Prostate gland (tissue), 2 donors: ENCODE results near the gene CPSF4L. TPM values are rescaled to one million over a fixed set of nuclear protein-coding genes. Genes with fewer than 3 reads are reported as not detected.
"Not testable (repeated sequence)": the region's sequence is repeated elsewhere in the genome, so short reads cannot be mapped to it uniquely, and the experiment has no call there.

Experiments
- DNase-seq: peaks from one replicate; pipeline ENCODE4 v3.0.0-alpha.2; 2019; ENCODE audit warnings: low spot score
- H3K27ac ChIP-seq, 2 donors: fragments of 200-600 bp; sonication (generic); 2 replicates each; pipeline ENCODE4 v1.5.1; 2017 to 2019
- H3K27me3 ChIP-seq: fragments of 200-600 bp; sonication (generic); replicated peaks from 2 replicates; pipeline ENCODE4 v1.5.1; 2019; ENCODE audit not compliant: insufficient read depth
- H3K36me3 ChIP-seq, 2 donors: fragments of 200-600 bp; sonication (generic); 1 replicate in 1 of 2; 2 replicates in 1 of 2; pipeline versions ENCODE4 v1.5.1 to v1.8.1; 2017 to 2019
- H3K4me1 ChIP-seq: fragments of 200-600 bp; sonication (generic); replicated peaks from 2 replicates; pipeline ENCODE4 v1.5.1; 2019
- H3K4me3 ChIP-seq, 2 donors: fragments of 200-600 bp; sonication (generic); 2 replicates each; pipeline ENCODE4 v1.5.1; 2017 to 2019
- H3K9me3 ChIP-seq: fragments of 200-600 bp; sonication (generic); 2 replicates; pipeline ENCODE4 v1.5.1; 2017
- POLR2A ChIP-seq: fragments of 450-650 bp; IDR thresholded peaks from one replicate; pipeline ENCODE4 v1.6.1; 2016; ENCODE audit warnings: antibody characterized with exemption, mild to moderate bottlenecking
- POLR2AphosphoS5 ChIP-seq: sonication (generic); formaldehyde crosslinking; IDR thresholded peaks from one replicate; pipeline ENCODE4 v1.6.1; 2017; ENCODE audit warnings: antibody characterized with exemption
- WGBS: methylation state at CpG from one replicate; pipeline ENCODE4 v1.1.5; 2018; 5-methylcytosine and 5-hydroxymethylcytosine counted together
- intact Hi-C: fragments of 100-400 bp; cut with DNase I; formaldehyde crosslinking; loops from one replicate; pipeline ENCODE4 v1.14.2; 2022
- total RNA-seq, 2 donors: library from RNA; depleted of rRNA; stranded (reverse); fragments of >200 nt; gene quantifications; one replicate each; pipeline ENCODE4 v1.1.0, GENCODE V29; 2016
- TF ChIP-seq, protein P1 (sequence below), 4 experiments: fragments of 200-600 bp in 2 of 4; fragments of 450-650 bp in 2 of 4; sonication (generic) in 2 of 4; IDR thresholded peaks; 1 replicate in 3 of 4; 2 replicates in 1 of 4; pipeline ENCODE4 v1.5.1; 2016 to 2019; ENCODE audit warnings: antibody characterized with exemption in 4 of 4, mild to moderate bottlenecking in 2 of 4, moderate library complexity in 2 of 4

The CPSF4L gene
- total RNA-seq, 2 donors from 2014 or later, result not detected

DNA sequence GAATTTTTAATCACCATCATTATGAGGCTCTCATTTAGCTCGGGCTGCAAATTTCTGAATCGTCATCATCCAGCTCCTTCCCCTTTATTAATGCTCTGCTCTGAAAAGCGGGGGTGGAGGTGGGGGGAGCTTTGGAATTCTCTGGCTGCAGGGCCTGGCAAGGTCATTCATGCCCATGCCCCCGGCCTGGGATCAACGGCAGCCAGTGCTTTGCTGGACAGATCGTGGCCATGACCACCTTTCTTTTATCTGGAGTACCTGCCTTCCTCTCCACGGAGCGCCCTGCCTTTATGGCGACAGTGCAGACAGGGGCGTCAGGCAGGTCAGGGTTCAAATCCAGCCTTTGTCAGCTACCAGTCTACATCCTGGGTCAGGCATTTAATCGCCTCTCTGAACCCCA, 5.1 kb upstream of the CPSF4L start:
- no peak overlapping the region for H3K4me3 ChIP-seq
- peaks cover 7% of the 10 kb centered on the region for H3K4me1 ChIP-seq
- H3K36me3 ChIP-seq, result no peaks in the 10 kb centered on the region
- no peaks in the 10 kb centered on the region for H3K27me3 ChIP-seq
- 86% methylated on average over 11 of the region's 11 CpGs for WGBS
- TF ChIP-seq POLR2AphosphoS5, result no peak
- TF ChIP-seq POLR2A, result no peak
- TF ChIP-seq, protein P1, sequence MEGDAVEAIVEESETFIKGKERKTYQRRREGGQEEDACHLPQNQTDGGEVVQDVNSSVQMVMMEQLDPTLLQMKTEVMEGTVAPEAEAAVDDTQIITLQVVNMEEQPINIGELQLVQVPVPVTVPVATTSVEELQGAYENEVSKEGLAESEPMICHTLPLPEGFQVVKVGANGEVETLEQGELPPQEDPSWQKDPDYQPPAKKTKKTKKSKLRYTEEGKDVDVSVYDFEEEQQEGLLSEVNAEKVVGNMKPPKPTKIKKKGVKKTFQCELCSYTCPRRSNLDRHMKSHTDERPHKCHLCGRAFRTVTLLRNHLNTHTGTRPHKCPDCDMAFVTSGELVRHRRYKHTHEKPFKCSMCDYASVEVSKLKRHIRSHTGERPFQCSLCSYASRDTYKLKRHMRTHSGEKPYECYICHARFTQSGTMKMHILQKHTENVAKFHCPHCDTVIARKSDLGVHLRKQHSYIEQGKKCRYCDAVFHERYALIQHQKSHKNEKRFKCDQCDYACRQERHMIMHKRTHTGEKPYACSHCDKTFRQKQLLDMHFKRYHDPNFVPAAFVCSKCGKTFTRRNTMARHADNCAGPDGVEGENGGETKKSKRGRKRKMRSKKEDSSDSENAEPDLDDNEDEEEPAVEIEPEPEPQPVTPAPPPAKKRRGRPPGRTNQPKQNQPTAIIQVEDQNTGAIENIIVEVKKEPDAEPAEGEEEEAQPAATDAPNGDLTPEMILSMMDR (IDR thresholded peaks at IDR 0.05), result no peak
- H3K27ac ChIP-seq, result no peak overlapping the region
- DNase-seq, result no peak
- H3K9me3 ChIP-seq, result no peaks in the 10 kb centered on the region
- intact Hi-C loops, result no loop called here

DNA sequence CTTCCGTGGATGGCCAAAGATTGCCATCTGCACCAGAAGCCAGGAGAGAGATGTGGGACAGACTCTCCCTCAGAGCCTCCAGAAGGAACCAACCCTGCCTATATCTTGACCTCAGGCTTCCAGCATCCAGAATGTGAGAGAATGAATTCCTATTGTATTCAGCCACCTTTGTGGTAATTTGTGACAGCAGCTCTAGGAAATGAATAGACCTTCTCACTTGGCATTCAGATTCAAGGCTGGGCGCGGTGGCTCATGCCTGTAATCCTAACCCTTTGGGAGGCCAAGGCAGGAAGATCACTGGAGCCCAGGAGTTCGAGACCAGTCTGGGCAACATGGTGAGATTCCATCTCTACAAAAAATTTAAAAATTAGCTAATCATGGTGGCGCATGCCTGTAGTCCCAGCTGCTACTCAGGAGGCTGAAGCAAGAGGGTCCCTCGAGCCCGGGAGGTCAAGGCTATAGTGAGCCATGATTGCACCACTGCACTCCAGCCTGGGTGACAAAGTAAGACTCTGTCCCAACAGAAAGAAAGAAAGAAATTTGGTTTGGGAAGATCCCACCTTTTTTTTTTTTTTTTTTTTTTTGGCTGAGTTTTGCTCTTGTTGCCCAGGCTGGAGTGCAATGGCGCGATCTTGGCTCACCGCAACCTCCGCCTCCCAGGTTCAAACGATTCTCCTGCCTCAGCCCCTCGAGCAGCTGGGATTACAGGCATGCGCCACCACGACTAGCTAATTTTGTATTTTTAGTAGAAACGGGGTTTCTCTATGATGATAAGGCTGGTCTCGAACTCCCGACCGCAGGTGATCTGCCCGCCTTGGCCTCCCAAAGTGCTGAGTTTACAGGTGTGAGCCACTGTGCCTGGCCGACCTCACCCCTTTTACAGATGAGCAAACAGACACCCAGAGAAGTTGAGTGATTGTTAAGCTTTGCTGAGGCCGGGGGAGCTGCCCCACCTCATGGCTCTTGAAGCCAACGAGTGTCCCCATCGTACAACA, 4.3 kb upstream of the CPSF4L start:
- H3K4me1 ChIP-seq, result peaks cover 7% of the 10 kb centered on the region
- WGBS, result 91% methylated on average over 24 of the region's 24 CpGs
- intact Hi-C loops, result no loop called here
- H3K36me3 ChIP-seq, result no peaks in the 10 kb centered on the region
- no peak for DNase-seq
- H3K4me3 ChIP-seq, result no peak overlapping the region
- H3K9me3 ChIP-seq, result no peaks in the 10 kb centered on the region
- H3K27me3 ChIP-seq, result no peaks in the 10 kb centered on the region
- H3K27ac ChIP-seq, result no peak overlapping the region
- TF ChIP-seq, protein P1 (IDR thresholded peaks at IDR 0.05), result no peak
- TF ChIP-seq POLR2A (no peak), POLR2AphosphoS5 (no peak)

DNA sequence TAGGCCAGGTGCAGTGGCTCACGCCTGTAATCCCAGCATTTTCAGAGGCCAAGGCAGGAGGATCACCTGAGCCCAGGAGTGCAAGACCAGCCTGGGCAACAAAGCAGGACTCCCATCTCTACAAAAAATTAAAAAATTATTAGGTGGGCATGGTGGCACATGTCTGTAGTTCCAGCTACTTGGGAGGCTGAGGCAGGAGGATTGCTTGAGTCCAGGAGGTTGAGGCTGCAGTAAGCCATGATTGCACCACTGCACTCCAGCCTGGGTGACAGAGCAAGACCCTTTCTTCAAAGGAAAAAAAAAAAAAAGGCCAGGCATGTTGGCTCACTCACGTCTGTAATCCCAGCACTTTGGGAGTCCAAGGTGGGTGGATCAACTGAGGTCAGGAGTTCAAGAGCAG, 2.8 kb upstream of the CPSF4L start:
- H3K27me3 ChIP-seq, H3K4me1 ChIP-seq, intact Hi-C loops, H3K36me3 ChIP-seq, H3K9me3 ChIP-seq, H3K4me3 ChIP-seq, H3K27ac ChIP-seq, DNase-seq: not testable (repeated sequence)
- 83% methylated on average over 2 of the region's 2 CpGs for WGBS

DNA sequence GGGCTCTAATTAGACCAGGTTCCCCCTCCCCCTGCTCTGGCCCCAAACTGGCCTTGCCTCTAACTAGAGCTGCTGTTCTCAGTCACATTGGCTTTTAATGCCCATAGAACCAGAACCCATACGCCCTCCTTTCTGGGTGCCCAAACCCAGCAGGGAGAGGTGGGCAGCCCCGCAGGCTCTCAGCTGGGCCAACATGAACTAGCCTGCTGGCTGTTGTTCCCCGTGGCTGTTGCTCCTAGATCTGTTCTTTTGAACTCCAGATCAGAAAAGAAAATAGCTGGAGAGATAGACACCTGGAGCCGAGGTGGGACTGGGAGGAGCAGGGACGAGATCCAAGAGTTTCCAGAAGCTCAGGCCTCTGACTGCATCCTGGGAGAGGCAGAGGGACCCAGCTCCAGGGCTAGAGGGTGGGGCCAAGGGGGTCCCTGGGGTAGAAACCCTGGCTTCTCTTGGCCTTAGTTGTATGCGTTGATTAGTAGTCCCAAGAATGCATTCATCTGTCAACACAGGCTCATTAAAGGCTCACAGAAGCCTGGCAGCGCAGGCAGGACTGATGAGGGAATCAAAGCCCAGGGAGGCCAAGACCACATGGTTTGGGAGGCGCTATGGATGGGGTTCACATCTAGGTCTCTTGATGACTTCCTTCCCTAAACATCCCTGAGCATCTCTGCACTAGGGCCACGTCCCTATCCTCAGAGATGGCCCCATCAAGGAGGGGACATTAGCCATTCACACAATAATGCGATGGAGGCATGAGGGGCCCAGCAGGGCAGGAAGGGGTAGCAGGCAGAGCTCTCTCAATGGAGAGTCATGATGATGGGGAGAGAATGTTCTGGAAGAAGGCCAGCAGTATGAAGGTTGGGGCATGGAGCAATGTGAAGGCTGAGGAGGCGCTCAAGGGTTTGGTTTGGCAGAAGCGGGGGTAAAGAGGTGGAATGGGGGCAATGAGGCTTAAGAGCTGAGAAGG, 1.3 kb upstream of the CPSF4L start:
- 56% methylated on average over 12 of the region's 12 CpGs for WGBS
- Histone ChIP-seq H3K36me3 (no peaks in the 10 kb centered on the region), H3K4me3 (no peak overlapping the region), H3K9me3 (no peaks in the 10 kb centered on the region), H3K27ac (peak overlapping the region; percentile 74 to 75), H3K27me3 (no peaks in the 10 kb centered on the region), H3K4me1 (peaks cover 7% of the 10 kb centered on the region)
- DNase-seq, result peak; percentile 21
- TF ChIP-seq POLR2A (no peak), POLR2AphosphoS5 (no peak)
- TF ChIP-seq, protein P1 (IDR thresholded peaks at IDR 0.05), result no peak
- intact Hi-C loops, result no loop called here
